Measurements from ENCODE around the gene ATP6V0D1.
"Not testable (repeated sequence)": the region's sequence is repeated elsewhere in the genome, so short reads cannot be mapped to it uniquely, and the experiment has no call there.

Gene ATP6V0D1

GRCh38 chr16:67516296-67517154, 35.6 kb upstream of the ATP6V0D1 start:
- H3K4me1 Mint-ChIP-seq, result peaks cover 26% of the 10 kb centered on the region
- H3K27me3 Mint-ChIP-seq, result no peaks in the 10 kb centered on the region
- no peaks in the 10 kb centered on the region for H3K9me3 Mint-ChIP-seq
- no peak overlapping the region for H3K4me3 Mint-ChIP-seq
- no peaks in the 10 kb centered on the region for H3K36me3 Mint-ChIP-seq
- no peak overlapping the region for H3K27ac Mint-ChIP-seq

- H3K9me3 Mint-ChIP-seq, result no peaks in the 10 kb centered on the region
Measured at GRCh38 chr16:67514382-67514828, 33.4 kb upstream of the ATP6V0D1 start.

GRCh38 chr16:67513892-67514291, 32.9 kb upstream of the ATP6V0D1 start:
- not testable (repeated sequence) for H3K4me3 Mint-ChIP-seq, H3K27me3 Mint-ChIP-seq, H3K9me3 Mint-ChIP-seq, H3K27ac Mint-ChIP-seq, H3K36me3 Mint-ChIP-seq
- H3K4me1 Mint-ChIP-seq, result peaks cover 22% of the 10 kb centered on the region

More at GRCh38 chr16:67514382-67514828, 33.4 kb upstream of the ATP6V0D1 start:
- no peak overlapping the region for H3K4me3 Mint-ChIP-seq
- no peak overlapping the region for H3K27ac Mint-ChIP-seq
- no peaks in the 10 kb centered on the region for H3K27me3 Mint-ChIP-seq
- peaks cover 21% of the 10 kb centered on the region for H3K4me1 Mint-ChIP-seq
- H3K36me3 Mint-ChIP-seq, result no peaks in the 10 kb centered on the region

GRCh38 chr16:67509016-67509415, 28.1 kb upstream of the ATP6V0D1 start:
- Mint-ChIP-seq H3K4me1 (peaks cover 53% of the 10 kb centered on the region), H3K36me3 (no peaks in the 10 kb centered on the region), H3K27ac (no peak overlapping the region), H3K27me3 (no peaks in the 10 kb centered on the region), H3K4me3 (no peak overlapping the region), H3K9me3 (no peaks in the 10 kb centered on the region)

- H3K4me3 Mint-ChIP-seq, result no peak overlapping the region
- peaks cover 58% of the 10 kb centered on the region for H3K4me1 Mint-ChIP-seq
- no peaks in the 10 kb centered on the region for H3K36me3 Mint-ChIP-seq
- no peaks in the 10 kb centered on the region for H3K9me3 Mint-ChIP-seq
- peak overlapping the region; percentile 52 for H3K27ac Mint-ChIP-seq
- H3K27me3 Mint-ChIP-seq, result no peaks in the 10 kb centered on the region
Measured at GRCh38 chr16:67506468-67506867, 25.5 kb upstream of the ATP6V0D1 start.

DNA sequence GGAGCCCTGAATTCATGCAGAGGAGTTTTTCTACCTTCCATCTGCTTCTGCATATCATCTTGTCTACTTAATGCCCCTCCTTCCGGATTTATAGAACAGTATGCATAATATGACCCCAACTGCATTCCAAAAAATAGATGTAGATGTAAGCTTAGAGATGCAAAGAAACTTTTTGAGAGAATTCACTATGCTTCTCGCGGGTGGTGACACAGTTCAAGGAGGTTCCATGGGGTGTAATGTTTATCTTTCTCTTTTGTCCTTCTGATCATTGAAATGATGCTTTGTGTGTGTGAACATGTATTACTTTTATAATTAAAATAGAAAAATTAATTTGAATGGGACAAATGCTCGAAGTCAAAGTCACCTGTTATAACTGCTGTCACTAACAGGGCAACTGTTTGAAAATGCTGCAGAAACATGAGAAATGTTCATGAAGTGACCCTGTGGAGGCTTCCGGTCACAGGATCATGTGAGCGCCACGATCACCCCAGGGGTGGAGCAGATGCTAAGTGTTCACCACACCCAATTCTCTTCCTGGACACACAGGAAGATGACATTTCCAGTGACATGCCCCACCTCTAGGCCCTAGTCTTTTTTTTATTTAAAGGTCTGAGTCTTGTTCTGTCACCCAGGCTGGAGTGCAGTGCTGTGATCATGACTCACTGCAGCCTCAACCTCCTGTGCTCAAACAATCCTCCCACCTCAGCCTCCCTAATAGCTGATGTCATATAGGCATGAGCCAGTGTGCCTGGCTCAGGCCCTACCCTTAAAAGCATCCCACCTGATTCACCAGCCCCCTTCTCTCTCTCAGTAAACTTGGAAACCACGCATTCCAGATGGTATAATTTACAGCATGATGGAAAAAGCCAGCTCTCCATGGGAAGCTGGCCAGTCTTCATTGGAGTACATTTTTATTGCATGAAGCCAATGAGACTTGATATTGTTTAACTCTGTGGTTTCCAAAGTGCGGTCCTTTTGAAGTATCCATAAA, 23.4 kb upstream of the ATP6V0D1 start:
- Mint-ChIP-seq H3K36me3 (peaks cover 1% of the 10 kb centered on the region), H3K4me1 (peaks cover 53% of the 10 kb centered on the region), H3K27ac (peak overlapping the region; percentile 77), H3K9me3 (no peaks in the 10 kb centered on the region), H3K4me3 (peak overlapping the region; percentile 19), H3K27me3 (no peaks in the 10 kb centered on the region)

- Mint-ChIP-seq H3K27me3 (no peaks in the 10 kb centered on the region), H3K9me3 (no peaks in the 10 kb centered on the region), H3K36me3 (peaks cover 1% of the 10 kb centered on the region), H3K27ac (peak overlapping the region; percentile 10), H3K4me1 (peaks cover 14% of the 10 kb centered on the region), H3K4me3 (no peak overlapping the region)
Measured at GRCh38 chr16:67499106-67499505, 18.1 kb upstream of the ATP6V0D1 start.

- Mint-ChIP-seq H3K4me1 (peaks cover 15% of the 10 kb centered on the region), H3K27ac (peak overlapping the region; percentile 84), H3K4me3 (no peak overlapping the region), H3K27me3 (no peaks in the 10 kb centered on the region), H3K9me3 (no peaks in the 10 kb centered on the region), H3K36me3 (no peaks in the 10 kb centered on the region)
Measured at GRCh38 chr16:67490335-67491096, 9.6 kb upstream of the ATP6V0D1 start.

DNA sequence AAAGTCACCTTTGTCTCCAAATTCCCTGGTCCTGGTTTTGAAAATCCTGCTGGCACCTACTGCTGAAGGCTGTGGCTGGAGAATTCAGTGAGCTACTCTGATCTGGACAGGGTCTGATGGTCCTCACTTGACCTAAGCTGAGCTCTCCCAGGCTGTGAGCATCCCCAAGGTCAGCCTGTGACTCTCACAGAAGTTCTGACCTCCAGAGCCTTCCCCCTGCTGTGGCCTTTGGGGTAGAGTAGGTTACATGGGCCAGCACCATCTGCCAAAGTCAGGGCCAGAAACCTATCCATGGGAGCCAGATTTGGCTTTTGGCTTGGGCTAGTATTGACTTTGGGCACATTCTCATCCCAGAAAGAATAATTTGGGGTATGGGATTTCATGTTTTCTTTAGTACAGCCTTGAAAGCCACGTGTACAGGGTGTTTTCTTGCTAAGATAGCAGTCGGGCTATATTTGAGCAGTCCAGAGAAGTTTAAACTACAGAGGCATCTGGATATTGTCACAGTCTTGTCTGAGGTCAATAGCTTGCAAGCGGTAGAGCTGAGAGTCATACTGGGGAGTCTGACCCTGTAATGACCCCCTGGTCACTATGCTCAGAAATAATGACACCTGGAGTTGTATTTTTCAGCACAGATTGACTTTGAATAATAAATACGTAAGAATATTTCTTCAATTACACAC, 8.6 kb upstream of the ATP6V0D1 start:
- Mint-ChIP-seq H3K36me3 (no peaks in the 10 kb centered on the region), H3K27me3 (no peaks in the 10 kb centered on the region), H3K4me1 (peaks cover 13% of the 10 kb centered on the region), H3K9me3 (no peaks in the 10 kb centered on the region), H3K4me3 (no peak overlapping the region), H3K27ac (peak overlapping the region; percentile 12)

- peaks cover 20% of the 10 kb centered on the region for H3K4me1 Mint-ChIP-seq
- not testable (repeated sequence) for H3K27me3 Mint-ChIP-seq, H3K9me3 Mint-ChIP-seq, H3K36me3 Mint-ChIP-seq, H3K4me3 Mint-ChIP-seq, H3K27ac Mint-ChIP-seq
Measured at GRCh38 chr16:67487561-67487960, 6.6 kb upstream of the ATP6V0D1 start.

DNA sequence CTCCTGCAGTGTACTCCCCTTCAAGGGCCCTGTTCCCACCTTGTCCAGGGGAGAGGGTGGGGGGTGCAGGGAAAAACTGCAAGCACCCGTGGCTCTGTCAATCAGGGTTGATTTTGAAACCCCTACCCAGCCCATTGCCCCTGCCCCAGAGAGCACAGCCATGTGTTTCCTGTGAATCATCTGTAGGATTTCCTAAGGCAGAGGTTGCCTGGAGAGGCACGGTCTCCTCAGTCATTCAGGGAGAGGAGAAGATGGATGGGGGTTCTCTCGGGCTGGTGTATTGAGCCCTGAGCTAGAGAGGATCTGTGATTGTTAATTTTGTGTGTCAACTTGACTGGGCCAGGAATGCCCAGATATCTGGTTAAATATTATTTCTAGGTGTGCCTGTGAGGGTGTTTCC, 5.8 kb upstream of the ATP6V0D1 start:
- no peaks in the 10 kb centered on the region for H3K36me3 Mint-ChIP-seq
- peaks cover 23% of the 10 kb centered on the region for H3K4me1 Mint-ChIP-seq
- H3K4me3 Mint-ChIP-seq, result no peak overlapping the region
- no peaks in the 10 kb centered on the region for H3K27me3 Mint-ChIP-seq
- H3K27ac Mint-ChIP-seq, result peak overlapping the region; percentile 35
- no peaks in the 10 kb centered on the region for H3K9me3 Mint-ChIP-seq

GRCh38 chr16:67483731-67484525, 3.0 kb upstream of the ATP6V0D1 start:
- no peak overlapping the region for H3K4me3 Mint-ChIP-seq
- no peaks in the 10 kb centered on the region for H3K9me3 Mint-ChIP-seq
- H3K4me1 Mint-ChIP-seq, result peaks cover 27% of the 10 kb centered on the region
- H3K27ac Mint-ChIP-seq, result no peak overlapping the region
- H3K36me3 Mint-ChIP-seq, result no peaks in the 10 kb centered on the region
- H3K27me3 Mint-ChIP-seq, result no peaks in the 10 kb centered on the region

DNA sequence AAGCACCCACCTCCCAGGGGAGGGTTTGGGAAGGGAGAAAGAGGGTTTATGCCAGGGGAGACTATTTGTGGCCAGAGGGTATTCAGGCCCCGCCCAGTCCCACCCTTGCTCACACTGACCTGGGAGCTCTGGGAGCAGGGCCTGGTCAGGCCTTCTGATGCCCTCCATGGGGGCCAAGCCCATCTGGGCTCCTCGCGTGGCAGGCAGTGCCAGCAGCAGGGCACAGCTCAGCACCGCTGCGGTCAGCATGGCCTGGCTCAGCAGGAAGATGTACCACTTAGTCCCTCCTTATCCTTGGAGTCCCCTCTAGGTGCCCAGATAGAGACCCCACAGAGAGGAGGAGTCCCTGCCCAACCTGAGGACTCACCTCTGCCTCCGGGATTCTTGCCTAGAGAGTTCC, 2.2 kb upstream of the ATP6V0D1 start, which contains the start of gene AGRP:
Gene AGRP, minus strand, starts transcription at position 398 of the 400 bp plus-strand sequence. Its CDS starts 149 bp downstream, at position 249.
- Mint-ChIP-seq H3K36me3 (no peaks in the 10 kb centered on the region), H3K27me3 (no peaks in the 10 kb centered on the region), H3K4me1 (peaks cover 30% of the 10 kb centered on the region)

More for the DNA sequence above, 2.2 kb upstream of the ATP6V0D1 start, which contains the start of gene AGRP:
- H3K4me3 Mint-ChIP-seq, result peak within 1 kb of the TSS; percentile 98
- peak within 1 kb of the TSS; percentile 96 for H3K27ac Mint-ChIP-seq
- H3K9me3 Mint-ChIP-seq, result no peaks in the 10 kb centered on the region

All from activated naive CD4-positive, alpha-beta T cell treated with anti-CD3 and anti-CD28 coated beads, Interleukin-2, amount 50 U/mL, for 24 hours (primary cell).